HG03196 (cell line): ENCODE measurements around the gene SCG3.

Experiments used
- ATAC-seq: cut with Tn5 transposase; IDR thresholded peaks from one replicate; pipeline ENCODE4 v1.9.1; 2021; ENCODE audit not compliant: unreplicated experiment

SCG3 gene

DNA sequence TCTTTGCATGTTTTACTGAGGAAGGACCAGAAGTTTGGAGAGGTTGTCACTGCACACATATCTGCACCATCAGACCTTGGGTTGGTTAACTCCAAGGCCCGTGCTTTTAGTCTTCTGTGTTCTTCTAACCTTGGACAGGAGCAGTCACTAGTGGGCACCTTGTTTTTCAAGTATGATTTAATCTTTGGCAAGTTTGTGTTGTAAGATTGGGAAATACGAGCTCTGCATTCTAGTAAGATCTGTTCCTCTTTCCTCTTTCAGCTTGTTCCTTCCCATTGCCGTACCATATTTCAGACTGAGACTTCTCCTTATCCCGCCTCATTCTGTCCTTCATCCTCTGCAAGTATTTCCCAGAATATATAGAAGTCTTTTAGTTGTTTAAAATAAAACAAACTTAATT, 75.2 kb downstream of the SCG3 start:
- ATAC-seq = no peak

DNA sequence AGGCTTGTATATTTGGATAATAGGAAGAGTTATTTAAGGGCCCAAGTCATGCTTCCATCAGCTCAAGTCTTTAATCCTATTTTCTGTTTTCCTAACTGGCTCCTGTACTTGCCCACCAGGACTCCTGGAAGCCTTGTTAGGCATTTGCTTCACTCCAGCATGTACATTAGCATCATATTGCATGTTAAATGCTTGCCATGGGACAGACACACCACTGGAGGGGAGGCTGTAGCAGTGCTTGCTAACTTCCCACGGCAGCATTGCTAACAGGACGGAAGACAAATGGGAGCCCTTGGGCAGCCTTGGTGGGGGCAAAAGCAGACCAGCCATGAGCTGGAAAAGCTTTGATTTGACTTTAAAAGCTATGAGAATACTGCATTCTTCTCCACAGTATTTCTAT, 76.1 kb downstream of the SCG3 start:
- ATAC-seq = no peak

DNA sequence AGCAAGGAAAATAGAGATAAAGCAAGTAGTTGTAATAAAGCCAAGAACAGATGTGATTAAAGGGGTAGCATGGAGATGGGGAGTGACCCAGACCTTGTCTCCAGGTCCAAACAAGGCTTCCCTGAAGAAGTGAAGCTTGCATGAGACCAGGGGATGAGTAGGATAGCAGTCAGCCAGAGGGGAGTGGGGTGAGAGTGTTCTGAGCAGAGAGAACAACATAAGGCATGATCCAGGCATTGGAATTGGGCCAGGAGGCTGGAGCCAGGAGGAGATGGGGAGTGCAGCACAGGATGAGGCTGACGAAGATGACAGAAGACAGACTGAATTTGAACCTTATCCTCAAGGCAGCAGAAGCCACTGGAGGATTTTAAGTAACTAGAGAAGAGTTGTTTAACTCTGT, 77.3 kb downstream of the SCG3 start:
- ATAC-seq = no peak

DNA sequence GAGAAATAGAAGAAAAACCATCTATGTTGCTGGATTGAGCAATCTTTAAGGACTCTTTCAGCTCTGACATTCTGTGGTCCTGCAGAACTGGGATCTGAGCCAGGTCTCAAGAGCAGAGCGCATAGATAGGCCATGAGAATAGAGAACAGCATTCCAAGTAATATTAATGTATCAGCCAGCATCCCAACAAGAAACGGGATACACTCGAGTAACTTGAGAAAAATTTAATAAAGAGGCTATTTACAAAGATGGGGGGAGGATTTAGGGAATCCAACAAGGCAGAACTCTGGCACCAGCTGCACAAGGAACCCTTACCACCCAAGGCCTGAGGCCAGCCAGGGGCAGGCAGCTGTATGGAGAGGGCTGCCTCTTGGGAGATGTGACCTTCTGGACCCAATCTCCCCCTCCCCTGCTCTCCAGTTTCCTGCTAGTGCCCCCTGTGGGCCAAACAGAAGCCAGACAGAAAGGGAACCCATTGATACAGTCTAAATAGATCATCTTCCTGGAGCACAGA, 78.3 kb downstream of the SCG3 start:
- no peak for ATAC-seq

DNA sequence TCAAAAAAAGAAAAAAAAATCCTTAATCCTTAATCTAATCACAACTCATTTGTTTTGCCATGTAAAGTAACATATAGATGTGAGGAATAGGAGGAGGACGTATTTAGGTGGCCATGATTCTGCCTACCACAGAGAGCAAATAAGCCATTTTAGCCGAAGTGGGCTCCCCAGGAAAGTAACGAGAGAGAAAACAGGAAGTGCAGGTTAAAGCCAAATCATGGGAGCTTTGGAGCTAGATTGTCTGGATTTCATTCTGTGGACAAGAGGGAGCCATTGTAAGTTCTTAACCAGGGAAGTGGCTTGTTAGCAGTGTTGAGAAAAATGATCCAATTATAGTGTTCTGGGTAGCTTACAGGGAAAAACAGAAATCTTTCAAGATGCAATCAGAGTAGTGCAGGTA, 79.5 kb downstream of the SCG3 start:
- no peak for ATAC-seq

DNA sequence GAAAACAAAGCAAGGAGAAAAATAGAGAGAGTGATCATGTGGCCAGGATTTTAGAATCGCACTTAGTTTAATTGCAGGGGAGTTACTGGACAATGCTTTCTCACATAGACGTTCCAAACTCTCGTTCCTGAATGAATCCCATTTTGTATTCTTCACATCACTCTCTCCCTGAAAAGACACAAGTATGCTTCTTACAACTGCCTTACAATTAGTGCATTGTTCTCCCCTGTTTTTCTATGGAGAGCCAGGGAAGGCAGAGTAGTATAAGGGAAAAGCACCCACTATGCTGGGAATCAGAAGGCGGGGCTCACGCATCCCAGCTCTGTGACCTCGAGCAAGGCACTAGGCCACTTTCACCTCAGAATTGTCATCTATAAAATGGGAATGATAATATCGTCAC, 84.4 kb downstream of the SCG3 start:
- no peak for ATAC-seq

GRCh38 chr15:51766341-51766740, 85.0 kb downstream of the SCG3 start:
- no peak for ATAC-seq

DNA sequence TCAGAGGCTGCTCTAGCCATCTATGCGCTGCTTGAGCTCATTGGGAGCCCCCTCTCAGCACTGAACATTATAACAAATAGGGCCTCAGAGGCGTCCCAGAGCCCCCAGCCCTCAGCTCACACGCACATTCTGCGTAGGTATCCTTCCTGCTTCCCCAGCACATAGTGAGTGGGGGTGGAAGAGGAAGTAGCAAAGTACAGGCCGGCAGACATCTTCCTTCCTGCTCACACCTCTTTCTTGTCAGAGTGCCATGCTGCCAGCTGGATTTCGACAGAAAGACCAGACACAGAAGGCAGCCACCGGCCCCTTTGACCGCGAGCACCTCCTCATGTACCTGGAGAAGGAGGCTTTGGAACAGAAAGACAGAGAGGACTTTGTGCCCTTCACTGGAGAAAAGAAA, 86.7 kb downstream of the SCG3 start:
- no peak for ATAC-seq
